GM12878 (cell line): ENCODE measurements around the gene EMX1. TPM values are rescaled to one million over a fixed set of nuclear protein-coding genes. Genes with fewer than 3 reads are reported as not detected.

Experiments used
- ATAC-seq: fragments of 200-7000 bp; cut with Tn5 transposase; 3 replicates; pipeline ENCODE4 v1.9.1; 2020; ENCODE audit warnings: mild to moderate bottlenecking, moderate library complexity
- BruUV-seq: library from RNA; stranded (reverse); fragments of 400-500 nt; replicated peaks from 2 replicates; lab custom pipeline; 2021; lab: Mats Ljungman, UMichigan
- CTCF ChIA-PET: fragments of 300-600 bp; sonication (Branson Sonifier 250); formaldehyde crosslinking; extraction: SDS; loops from one replicate; lab custom pipeline; 2021; ENCODE audit warnings: inconsistent platforms; lab: Yijun Ruan, JAX
- POLR2A ChIA-PET: fragments of 350-600 bp; formaldehyde crosslinking; extraction: SDS; loops from one replicate; lab custom pipeline; 2021; ENCODE audit warnings: inconsistent platforms; lab: Charles Lee
- RAD21 ChIA-PET: fragments of 300-600 bp; sonication (Branson Sonifier 250); formaldehyde crosslinking; loops from one replicate; lab custom pipeline; 2023; ENCODE audit warnings: antibody characterized with exemption; ENCODE audit not compliant: unreplicated experiment; lab: Charles Lee
- SMC1A ChIA-PET: fragments of 300-600 bp; sonication (Branson Sonifier 250); formaldehyde crosslinking; loops from one replicate; lab custom pipeline; 2023; ENCODE audit not compliant: unreplicated experiment, uncharacterized antibody; lab: Charles Lee
- DNase-seq: peaks from one replicate; pipeline ENCODE4 v3.0.0-alpha.2; 2011; ENCODE audit warnings: low read depth, low spot score
- FAIRE-seq: peaks from 3 replicates; lab custom pipeline; 2011; peaks lifted over from hg19 to GRCh38; lab: Jason Lieb, UNC
- H2AFZ ChIP-seq: 2 replicates; pipeline ENCODE4 v1.6.0; 2011; ENCODE audit warnings: low read depth, low read length, control low read depth; ENCODE audit not compliant: control insufficient read depth
- H3K27ac ChIP-seq: 2 replicates; pipeline ENCODE4 v1.5.1; 2011; ENCODE audit warnings: control low read depth; ENCODE audit not compliant: control insufficient read depth, insufficient read depth
- H3K27me3 ChIP-seq, 2 experiments: replicated peaks in 1 of 2; 2 replicates each; pipeline versions ENCODE4 v1.6.0 to v1.6.1; 2011; ENCODE audit warnings: low read length in 1 of 2; ENCODE audit not compliant: control insufficient read depth in 2 of 2, insufficient read depth in 2 of 2
- H3K36me3 ChIP-seq, 2 experiments: 2 replicates each; pipeline ENCODE4 v1.5.1; 2011; ENCODE audit warnings: low read length in 1 of 2; ENCODE audit not compliant: control insufficient read depth in 2 of 2, insufficient read depth in 2 of 2
- H3K4me1 ChIP-seq: 2 replicates; pipeline ENCODE4 v1.6.1; 2011; ENCODE audit warnings: mild to moderate bottlenecking, low read length, moderate library complexity, mixed read lengths; ENCODE audit not compliant: control insufficient read depth, insufficient read depth
- H3K4me2 ChIP-seq: 2 replicates; pipeline ENCODE4 v1.6.0; 2011; ENCODE audit warnings: control low read depth; ENCODE audit not compliant: control insufficient read depth, insufficient read depth
- H3K4me3 ChIP-seq: fragments of 200-600 bp; sonication (generic); 2 replicates; pipeline ENCODE4 v1.5.1; 2016
- H3K79me2 ChIP-seq: 2 replicates; pipeline ENCODE4 v1.6.0; 2011; ENCODE audit warnings: low read length; ENCODE audit not compliant: control insufficient read depth, insufficient read depth
- H3K9ac ChIP-seq: 2 replicates; pipeline ENCODE4 v1.8.0; 2011; ENCODE audit warnings: low read length, control low read depth, mixed read lengths; ENCODE audit not compliant: control insufficient read depth, insufficient read depth
- H3K9me3 ChIP-seq: replicated peaks from 3 replicates; pipeline ENCODE4 v1.5.1; 2011; ENCODE audit warnings: mild to moderate bottlenecking, low read length; ENCODE audit not compliant: control insufficient read depth, insufficient read depth
- H4K20me1 ChIP-seq: 2 replicates; pipeline ENCODE4 v1.6.0; 2011; ENCODE audit not compliant: control insufficient read depth, insufficient read depth
- ASH2L ChIP-seq: fragments of 300-600, 200-600 bp; sonication (generic); IDR thresholded peaks from 2 replicates; pipeline ENCODE4 v1.6.1; 2017; ENCODE audit warnings: low read depth, mild to moderate bottlenecking, borderline replicate concordance
- CBX5 ChIP-seq: sonication (generic); IDR thresholded peaks from 2 replicates; pipeline ENCODE4 v1.6.1; 2016; ENCODE audit warnings: low read depth, moderate library complexity, mild to moderate bottlenecking, inconsistent platforms
- CREM ChIP-seq: IDR thresholded peaks from 2 replicates; pipeline ENCODE4 v1.6.1; 2014; ENCODE audit warnings: antibody characterized with exemption, low read depth
- EZH2 ChIP-seq: IDR thresholded peaks from 2 replicates; pipeline ENCODE4 v1.6.1; 2012; ENCODE audit warnings: low read depth, mild to moderate bottlenecking, control low read depth, inconsistent platforms, low read length, borderline replicate concordance; ENCODE audit not compliant: control insufficient read depth
- HDAC6 ChIP-seq: fragments of 200-600 bp; sonication (generic); IDR thresholded peaks from one replicate; pipeline ENCODE4 v1.8.0; 2017; ENCODE audit warnings: antibody characterized with exemption; ENCODE audit not compliant: unreplicated experiment
- KLF5 ChIP-seq: fragments of 450-650 bp; IDR thresholded peaks from 2 replicates; pipeline ENCODE4 v1.6.1; 2014; ENCODE audit warnings: mild to moderate bottlenecking; ENCODE audit not compliant: partially characterized antibody
- NBN ChIP-seq: fragments of 450-650 bp; IDR thresholded peaks from 2 replicates; pipeline ENCODE4 v1.6.1; 2016
- NR2F1 ChIP-seq: fragments of 450-650 bp; conservative IDR thresholded peaks from 2 replicates; pipeline ENCODE4 v1.6.1; 2017; ENCODE audit warnings: mild to moderate bottlenecking
- PML ChIP-seq: IDR thresholded peaks from 2 replicates; pipeline ENCODE4 v1.6.1; 2012; ENCODE audit warnings: low read length, inconsistent platforms
- SUPT20H ChIP-seq: IDR thresholded peaks from 2 replicates; pipeline ENCODE4 v1.6.1; 2011; ENCODE audit warnings: low read depth, mild to moderate bottlenecking, low read length, moderate library complexity, borderline replicate concordance; ENCODE audit not compliant: control insufficient read depth
- TAF1 ChIP-seq: IDR thresholded peaks from 2 replicates; pipeline ENCODE4 v1.6.1; 2011; ENCODE audit warnings: mild to moderate bottlenecking, low read depth, low read length, borderline replicate concordance
- ZNF207 ChIP-seq: fragments of 450-650 bp; IDR thresholded peaks from 2 replicates; pipeline ENCODE4 v1.6.1; 2014; ENCODE audit warnings: antibody characterized with exemption, mild to moderate bottlenecking, borderline replicate concordance
- ZNF384 ChIP-seq: IDR thresholded peaks from 2 replicates; pipeline ENCODE4 v1.6.1; 2012; ENCODE audit warnings: low read depth, mild to moderate bottlenecking, low read length, improper control_type of control experiment, borderline replicate concordance
- WGBS: methylation state at CpG from one replicate; pipeline ENCODE4 v1.1.6; 2016; ENCODE audit warnings: low lambda C conversion rate; ENCODE audit not compliant: insufficient replicate concordance, insufficient coverage; ENCODE audit errors: missing lambda C conversion rate; 5-methylcytosine and 5-hydroxymethylcytosine counted together
- in situ Hi-C: fragments of 300-500 bp; cut with MboI; formaldehyde crosslinking; loops from 9 replicates; pipeline ENCODE4 v1.14.3; 2018; ENCODE audit warnings: mixed read lengths
- intact Hi-C: fragments of 100-400 bp; cut with micrococcal nuclease; formaldehyde crosslinking; loops from one replicate; pipeline ENCODE4 v1.14.2; 2022; ENCODE audit not compliant: unreplicated experiment
- polyA plus RNA-seq, 11 experiments: library from polyadenylated mRNA; depleted of rRNA in 4 of 11; unstranded in 6 of 11; stranded (reverse) in 5 of 11; fragments of >200 nt; fragmentation: Nextera tagmentation in 4 of 11; fragmentation: Illumina TruSeq in 1 of 11; extraction: Ambion mirVana in 4 of 11; extraction: Trizol in 1 of 11; gene quantifications; 1 replicate in 1 of 11; 2 replicates in 10 of 11; pipeline versions ENCODE4 v1.2.1 to v1.2.3, GENCODE V29; 2011 to 2016; ENCODE audit warnings: inconsistent platforms in 2 of 11, missing spikeins in 2 of 11, low read depth in 1 of 11
- total RNA-seq, 4 experiments: library from RNA; depleted of rRNA in 3 of 4; stranded (reverse); fragments of >200 nt in 3 of 4; fragmentation: Illumina TruSeq in 1 of 4; extraction: Trizol in 1 of 4; gene quantifications; 2 replicates each; pipeline versions ENCODE4 v1.2.1 to v1.2.3, GENCODE V29; 2013 to 2021
- TF ChIP-seq, protein P1 (sequence below): fragments of 450-650 bp; IDR thresholded peaks from 2 replicates; pipeline ENCODE4 v1.6.1; 2016; ENCODE audit warnings: mild to moderate bottlenecking, moderate library complexity, borderline replicate concordance
- TF ChIP-seq, protein P2 (sequence below): fragments of 450-650 bp; IDR thresholded peaks from 2 replicates; pipeline ENCODE4 v1.6.1; 2018; ENCODE audit warnings: mild to moderate bottlenecking, low read depth, moderate library complexity; ENCODE audit not compliant: partially characterized antibody

The EMX1 gene
- total and polyA plus RNA-seq, 10 of the 15 experiments (the other 5 are each of a cell fraction or from before 2014, with no cell fraction given): 0.07 to 5.1 (median 1.2) TPM; not detected in 1

DNA sequence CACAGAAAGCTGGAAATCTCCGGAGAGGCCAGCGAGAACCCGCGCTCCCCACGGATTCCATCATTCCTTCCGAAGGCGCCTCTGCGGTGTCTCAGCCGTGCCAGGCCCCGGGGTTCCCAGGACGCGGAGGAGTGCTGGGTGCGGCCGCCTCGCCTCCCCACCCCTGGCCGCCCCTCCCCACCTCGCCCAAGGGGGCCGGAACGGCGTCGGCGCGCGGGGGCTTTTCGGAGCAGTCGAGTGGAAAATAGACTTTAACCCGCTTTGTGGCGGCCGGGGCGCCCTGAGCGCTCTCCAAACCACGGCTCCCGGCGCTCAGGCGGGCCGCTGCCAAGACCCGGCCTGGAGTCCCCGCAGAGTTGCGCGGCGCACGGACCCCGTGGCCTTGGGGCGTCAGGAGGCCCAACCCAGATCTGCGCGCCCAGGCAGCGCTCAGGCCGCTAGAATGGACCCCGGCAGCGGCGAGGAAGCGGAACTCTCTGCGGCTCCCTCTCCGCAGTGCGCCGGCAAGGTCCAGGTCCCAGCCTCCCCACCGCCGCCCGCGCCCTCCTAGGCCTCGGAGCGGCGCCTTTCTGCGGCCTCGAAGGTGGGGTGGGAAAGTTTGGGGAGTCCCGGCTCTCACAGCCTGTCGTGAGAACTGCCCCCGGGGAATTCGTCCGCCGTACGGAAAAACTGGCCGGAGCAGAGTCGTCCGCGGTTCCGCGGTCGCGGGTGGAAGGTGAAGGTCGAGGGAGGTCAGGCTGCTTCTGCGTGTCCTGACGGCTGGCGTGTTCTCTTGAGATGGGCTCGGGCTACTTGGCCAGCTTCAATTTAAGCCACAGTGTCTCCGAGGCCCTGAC, 1.2 kb upstream of the EMX1 start:
- RAD21 ChIA-PET: interaction anchor here (3.0 to 6.7 kb wide), 2 partner anchors 22 to 58 kb away, joined by 11 to 88 read pairs; no protein-coding TSS in a partner anchor
- H3K4me2 ChIP-seq: peak overlapping the region; percentile 90
- H3K9ac ChIP-seq: peak overlapping the region; percentile 73
- H3K79me2 ChIP-seq: no peaks in the 10 kb centered on the region
- WGBS: 2% methylated on average over 70 of the region's 86 CpGs
- peak overlapping the region; percentile 75 for H3K4me3 ChIP-seq
- intact Hi-C loops: loop anchor here (2.0 to 5.0 kb wide), 3 partner anchors 23 to 156 kb away; partner anchors contain the start of gene SFXN5
- SMC1A ChIA-PET: interaction anchor here (0.9 to 5.6 kb wide), 6 partner anchors 11 to 1584 kb away, joined by 3 to 48 read pairs (median 6); no protein-coding TSS in a partner anchor
- BruUV-seq: no TSS peak
- CTCF ChIA-PET: interaction anchor here (1.1 to 6.3 kb wide), 6 partner anchors 9 to 58 kb away, joined by 3 to 106 read pairs (median 6); partner anchors contain the start of gene SPR
- in situ Hi-C loops: no loop called here
- peak overlapping the region; percentile 56 for H2AFZ ChIP-seq
- no peaks in the 10 kb centered on the region; the same call in 2 of the 3 replicates for H3K9me3 ChIP-seq
- H4K20me1 ChIP-seq: no peaks in the 10 kb centered on the region
- peak; percentile 85 for ATAC-seq
- H3K36me3 ChIP-seq: no peaks in the 10 kb centered on the region
- FAIRE-seq: no peak
- peaks cover 9% of the 10 kb centered on the region for H3K4me1 ChIP-seq
- H3K27me3 ChIP-seq: peaks cover 8 to 52% of the 10 kb centered on the region in 2 experiments
- H3K27ac ChIP-seq: peak overlapping the region; percentile 48
- no peak for DNase-seq
- POLR2A ChIA-PET: interaction anchor here (1.0 to 5.8 kb wide), 4 partner anchors 10 to 29 kb away, joined by 3 to 42 read pairs (median 6); partner anchors contain the start of gene SPR
- peak; percentile 70; the same call in 1 of the 2 replicates for TF ChIP-seq ZNF207
- TF ChIP-seq EZH2: 0 out of 2 replicates have a peak, but pooled peaks have one; percentile 59
- TF ChIP-seq, protein P1, sequence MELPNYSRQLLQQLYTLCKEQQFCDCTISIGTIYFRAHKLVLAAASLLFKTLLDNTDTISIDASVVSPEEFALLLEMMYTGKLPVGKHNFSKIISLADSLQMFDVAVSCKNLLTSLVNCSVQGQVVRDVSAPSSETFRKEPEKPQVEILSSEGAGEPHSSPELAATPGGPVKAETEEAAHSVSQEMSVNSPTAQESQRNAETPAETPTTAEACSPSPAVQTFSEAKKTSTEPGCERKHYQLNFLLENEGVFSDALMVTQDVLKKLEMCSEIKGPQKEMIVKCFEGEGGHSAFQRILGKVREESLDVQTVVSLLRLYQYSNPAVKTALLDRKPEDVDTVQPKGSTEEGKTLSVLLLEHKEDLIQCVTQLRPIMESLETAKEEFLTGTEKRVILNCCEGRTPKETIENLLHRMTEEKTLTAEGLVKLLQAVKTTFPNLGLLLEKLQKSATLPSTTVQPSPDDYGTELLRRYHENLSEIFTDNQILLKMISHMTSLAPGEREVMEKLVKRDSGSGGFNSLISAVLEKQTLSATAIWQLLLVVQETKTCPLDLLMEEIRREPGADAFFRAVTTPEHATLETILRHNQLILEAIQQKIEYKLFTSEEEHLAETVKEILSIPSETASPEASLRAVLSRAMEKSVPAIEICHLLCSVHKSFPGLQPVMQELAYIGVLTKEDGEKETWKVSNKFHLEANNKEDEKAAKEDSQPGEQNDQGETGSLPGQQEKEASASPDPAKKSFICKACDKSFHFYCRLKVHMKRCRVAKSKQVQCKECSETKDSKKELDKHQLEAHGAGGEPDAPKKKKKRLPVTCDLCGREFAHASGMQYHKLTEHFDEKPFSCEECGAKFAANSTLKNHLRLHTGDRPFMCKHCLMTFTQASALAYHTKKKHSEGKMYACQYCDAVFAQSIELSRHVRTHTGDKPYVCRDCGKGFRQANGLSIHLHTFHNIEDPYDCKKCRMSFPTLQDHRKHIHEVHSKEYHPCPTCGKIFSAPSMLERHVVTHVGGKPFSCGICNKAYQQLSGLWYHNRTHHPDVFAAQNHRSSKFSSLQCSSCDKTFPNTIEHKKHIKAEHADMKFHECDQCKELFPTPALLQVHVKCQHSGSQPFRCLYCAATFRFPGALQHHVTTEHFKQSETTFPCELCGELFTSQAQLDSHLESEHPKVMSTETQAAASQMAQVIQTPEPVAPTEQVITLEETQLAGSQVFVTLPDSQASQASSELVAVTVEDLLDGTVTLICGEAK: peak; percentile 37; the same call in 1 of the 2 replicates
- 0 out of 2 replicates have a peak, but pooled peaks have one; percentile 29 for TF ChIP-seq TAF1
- TF ChIP-seq PML: no peak
- TF ChIP-seq HDAC6: peak; percentile 83
- 0 out of 2 replicates have a peak, but pooled peaks have one; percentile 10 for TF ChIP-seq CREM
- no peak for TF ChIP-seq SUPT20H
- TF ChIP-seq KLF5: peak; percentile 42
- peak; percentile 51; the same call in 1 of the 2 replicates for TF ChIP-seq NBN
- TF ChIP-seq, protein P2, sequence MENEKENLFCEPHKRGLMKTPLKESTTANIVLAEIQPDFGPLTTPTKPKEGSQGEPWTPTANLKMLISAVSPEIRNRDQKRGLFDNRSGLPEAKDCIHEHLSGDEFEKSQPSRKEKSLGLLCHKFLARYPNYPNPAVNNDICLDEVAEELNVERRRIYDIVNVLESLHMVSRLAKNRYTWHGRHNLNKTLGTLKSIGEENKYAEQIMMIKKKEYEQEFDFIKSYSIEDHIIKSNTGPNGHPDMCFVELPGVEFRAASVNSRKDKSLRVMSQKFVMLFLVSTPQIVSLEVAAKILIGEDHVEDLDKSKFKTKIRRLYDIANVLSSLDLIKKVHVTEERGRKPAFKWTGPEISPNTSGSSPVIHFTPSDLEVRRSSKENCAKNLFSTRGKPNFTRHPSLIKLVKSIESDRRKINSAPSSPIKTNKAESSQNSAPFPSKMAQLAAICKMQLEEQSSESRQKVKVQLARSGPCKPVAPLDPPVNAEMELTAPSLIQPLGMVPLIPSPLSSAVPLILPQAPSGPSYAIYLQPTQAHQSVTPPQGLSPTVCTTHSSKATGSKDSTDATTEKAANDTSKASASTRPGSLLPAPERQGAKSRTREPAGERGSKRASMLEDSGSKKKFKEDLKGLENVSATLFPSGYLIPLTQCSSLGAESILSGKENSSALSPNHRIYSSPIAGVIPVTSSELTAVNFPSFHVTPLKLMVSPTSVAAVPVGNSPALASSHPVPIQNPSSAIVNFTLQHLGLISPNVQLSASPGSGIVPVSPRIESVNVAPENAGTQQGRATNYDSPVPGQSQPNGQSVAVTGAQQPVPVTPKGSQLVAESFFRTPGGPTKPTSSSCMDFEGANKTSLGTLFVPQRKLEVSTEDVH: no peak
- peak; percentile 99 for TF ChIP-seq NR2F1
- 0 out of 2 replicates have a peak, but pooled peaks have one; percentile 26 for TF ChIP-seq CBX5
- no peak for TF ChIP-seq ASH2L
- no peak for TF ChIP-seq ZNF384
